Activated CD4-positive, alpha-beta T cell treated with anti-CD3 and anti-CD28 coated beads, Interleukin-10, Interleukin-2, amounts not matched to agents 100 ng/mL and 50 ng/mL, durations not matched to agents 16 hours and 8 hours (primary cell): Measurements from ENCODE around the gene SFXN2.
"Not testable (repeated sequence)": the region's sequence is repeated elsewhere in the genome, so short reads cannot be mapped to it uniquely, and the experiment has no call there.

Experiments used
- DNase-seq: peaks from one replicate; pipeline ENCODE4 v3.0.0-alpha.2; 2020

The SFXN2 gene

DNA sequence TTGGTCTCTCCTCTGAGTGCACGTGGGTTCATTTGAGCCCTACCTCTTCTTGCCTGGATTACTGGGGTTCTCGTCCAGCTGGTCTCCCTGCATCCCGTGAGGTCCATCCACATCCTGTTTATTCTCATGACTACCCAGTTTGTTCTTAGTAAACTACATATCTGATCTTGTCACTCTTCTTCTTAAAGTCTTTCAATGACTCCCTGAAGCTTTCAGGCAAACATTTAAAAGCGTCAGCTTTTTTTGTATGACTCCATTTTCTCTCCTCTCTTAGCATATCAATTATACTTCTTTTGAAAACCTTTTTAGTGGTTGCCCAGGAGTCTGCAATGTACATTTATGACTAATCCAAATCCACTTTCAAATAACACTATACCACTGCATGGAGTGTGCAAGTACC, 7.5 kb downstream of the SFXN2 start:
- DNase-seq = peak; percentile 29

DNA sequence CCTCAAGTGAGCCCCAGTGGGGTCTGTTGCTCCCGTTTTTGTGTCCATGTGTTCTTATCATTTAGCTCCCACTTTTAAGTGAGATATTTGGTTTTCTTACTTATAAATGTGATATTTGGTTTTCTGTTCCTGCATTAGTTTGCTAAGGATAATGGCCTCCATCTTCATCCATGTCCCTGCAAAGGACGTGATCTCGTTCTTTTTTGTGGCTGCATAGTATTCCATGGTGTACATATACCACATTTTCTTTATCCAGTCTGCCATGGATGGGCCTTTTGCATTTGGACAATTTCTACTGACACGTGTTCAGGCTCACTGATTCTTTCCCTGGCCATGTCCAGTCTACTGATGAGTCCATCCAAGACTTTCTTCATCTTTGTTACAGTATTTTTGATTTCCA, 9.6 kb downstream of the SFXN2 start:
- DNase-seq = no peak

DNA sequence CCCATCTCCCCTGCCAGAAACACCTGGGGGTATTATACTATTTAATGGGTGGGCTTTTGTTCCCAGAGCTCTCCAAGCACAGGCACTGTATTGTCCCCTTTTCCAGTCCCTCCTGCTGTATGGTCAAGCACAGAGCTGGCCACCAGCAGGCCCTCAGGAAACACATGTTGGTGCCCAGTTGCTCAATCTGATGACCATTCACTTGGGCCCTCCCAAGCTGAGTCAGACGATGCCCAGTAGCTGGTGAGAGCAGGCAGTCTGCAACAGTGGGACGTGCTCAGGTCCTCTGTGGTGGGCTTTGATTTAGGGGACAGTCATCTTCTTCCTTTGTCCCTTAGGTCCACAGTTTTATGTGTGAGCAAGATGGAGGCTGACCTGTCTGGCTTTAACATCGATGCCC, 11.8 kb downstream of the SFXN2 start:
- DNase-seq = no peak

DNA sequence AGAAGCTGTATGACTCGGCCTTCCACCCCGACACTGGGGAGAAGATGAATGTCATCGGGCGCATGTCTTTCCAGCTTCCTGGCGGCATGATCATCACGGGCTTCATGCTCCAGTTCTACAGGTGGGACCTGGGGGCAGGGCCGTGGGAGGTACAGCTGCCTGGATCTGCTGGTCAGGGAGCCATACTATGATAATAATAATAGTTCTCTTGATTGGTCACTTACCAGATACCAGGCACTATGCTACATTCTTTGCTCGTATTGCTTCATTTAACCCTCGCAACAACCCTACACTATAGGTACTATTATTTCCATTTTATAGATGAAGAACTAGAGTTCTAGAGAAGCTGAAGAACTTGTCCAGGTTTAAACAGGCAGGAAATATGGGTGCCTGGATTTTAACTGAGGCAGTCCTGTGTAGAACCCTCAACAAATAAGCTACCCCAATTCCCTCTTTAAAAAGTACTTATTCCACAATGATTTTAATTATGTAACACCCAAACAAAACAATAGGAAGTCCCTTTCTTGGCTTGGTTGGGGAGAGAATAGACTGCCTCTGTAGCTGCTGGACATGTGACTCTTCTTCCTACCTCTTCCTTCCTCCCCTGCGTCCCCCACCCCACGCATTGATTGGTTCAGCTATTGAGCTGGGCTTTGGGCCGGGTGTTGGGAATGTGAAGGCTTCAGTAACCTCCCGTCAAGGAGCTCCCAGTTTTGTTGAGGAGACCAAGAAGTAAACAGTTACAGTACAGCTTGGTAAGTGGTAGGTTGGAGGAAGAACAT, 12.8 kb downstream of the SFXN2 start:
- no peak for DNase-seq

DNA sequence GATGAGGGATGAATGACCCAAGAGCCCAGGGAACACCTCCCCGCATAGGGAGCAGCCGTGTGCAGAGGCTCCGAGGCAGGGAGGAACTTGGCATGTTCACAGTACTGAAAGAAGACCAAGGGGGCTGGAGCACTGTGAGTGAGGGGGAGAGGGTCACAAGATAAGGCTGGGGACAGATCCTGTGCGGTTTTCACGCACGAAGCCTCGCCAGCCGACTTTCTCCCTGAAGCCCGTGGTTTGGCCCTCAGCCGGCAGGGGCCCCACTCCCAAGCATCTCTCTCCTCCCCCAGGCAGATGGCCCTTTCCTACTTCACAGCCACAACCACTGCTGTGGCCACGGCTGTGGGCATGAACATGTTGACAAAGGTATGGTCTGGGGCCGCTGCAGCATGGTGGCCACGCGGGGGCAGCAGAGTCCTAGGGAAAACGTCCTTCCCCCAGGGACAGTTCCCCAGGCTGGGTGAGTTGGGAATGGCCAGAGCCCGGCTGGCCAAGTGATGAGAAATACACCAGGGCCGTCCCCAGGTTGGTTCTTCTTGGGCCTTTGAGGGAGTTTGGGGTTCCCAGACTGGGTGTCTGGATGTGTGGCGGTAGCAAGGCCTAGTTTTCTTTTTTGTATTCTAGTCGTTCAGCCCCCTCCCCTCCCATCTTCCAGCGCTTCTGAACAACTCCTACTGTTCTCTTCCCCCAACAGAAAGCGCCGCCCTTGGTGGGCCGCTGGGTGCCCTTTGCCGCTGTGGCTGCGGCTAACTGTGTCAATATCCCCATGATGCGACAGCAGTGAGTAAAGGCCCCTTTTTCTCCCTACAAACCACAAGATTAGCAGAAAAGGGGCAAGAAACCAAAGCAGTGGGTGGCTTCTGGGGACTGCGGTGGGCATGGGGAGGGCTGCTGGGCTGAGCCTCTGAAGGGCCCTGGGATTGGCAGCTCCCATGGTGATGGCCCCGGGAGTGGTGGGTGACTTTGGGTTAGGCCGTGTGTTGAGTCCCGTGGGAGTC, 14.9 kb downstream of the SFXN2 start:
- peak; percentile 62 for DNase-seq

DNA sequence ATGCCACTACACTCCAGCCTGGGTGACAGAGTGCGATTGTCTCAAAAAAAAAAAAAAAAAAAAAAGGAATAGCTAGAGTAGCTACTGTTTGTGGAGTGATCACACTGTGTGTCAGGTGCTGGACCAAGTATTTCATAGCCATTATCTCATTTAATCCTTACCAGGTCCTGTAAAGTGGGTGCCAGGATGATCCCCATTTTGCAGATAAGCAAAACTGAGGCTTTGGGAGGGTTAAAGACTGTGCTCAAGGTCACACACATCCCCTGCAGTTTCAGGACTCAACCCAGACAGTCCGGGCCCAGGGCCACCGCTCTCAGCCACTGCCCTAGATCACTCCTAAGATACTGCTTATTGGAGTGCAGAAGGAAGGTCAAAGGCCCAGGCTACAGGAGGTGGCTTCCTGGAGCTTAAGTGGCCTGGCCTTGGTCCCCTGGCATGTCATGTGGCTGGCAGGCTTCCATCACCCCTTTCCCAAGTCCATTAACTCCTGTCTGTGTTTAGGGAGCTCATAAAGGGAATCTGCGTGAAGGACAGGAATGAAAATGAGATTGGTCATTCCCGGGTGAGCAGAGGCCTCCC, 16.9 kb downstream of the SFXN2 start:
- DNase-seq = no peak

DNA sequence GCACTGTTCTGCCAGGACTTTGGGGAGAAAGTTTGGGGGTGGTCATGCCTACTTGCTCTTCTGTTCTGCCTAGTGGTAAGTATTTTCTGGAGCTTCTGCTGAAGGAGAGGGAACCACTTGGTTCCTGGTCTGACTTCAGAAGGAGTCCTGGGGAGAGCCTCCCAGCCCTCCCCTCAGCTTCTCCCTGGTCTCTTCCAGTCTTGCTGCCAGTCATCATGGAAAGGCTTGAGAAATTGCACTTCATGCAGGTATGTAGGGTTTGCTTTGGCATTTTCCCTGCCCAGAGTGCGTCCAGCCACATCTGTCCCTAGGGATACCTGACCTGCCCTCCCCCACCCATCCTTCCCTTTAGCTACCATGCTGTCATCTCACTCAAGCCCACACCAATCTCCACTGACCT, 18.2 kb downstream of the SFXN2 start:
- no peak for DNase-seq

DNA sequence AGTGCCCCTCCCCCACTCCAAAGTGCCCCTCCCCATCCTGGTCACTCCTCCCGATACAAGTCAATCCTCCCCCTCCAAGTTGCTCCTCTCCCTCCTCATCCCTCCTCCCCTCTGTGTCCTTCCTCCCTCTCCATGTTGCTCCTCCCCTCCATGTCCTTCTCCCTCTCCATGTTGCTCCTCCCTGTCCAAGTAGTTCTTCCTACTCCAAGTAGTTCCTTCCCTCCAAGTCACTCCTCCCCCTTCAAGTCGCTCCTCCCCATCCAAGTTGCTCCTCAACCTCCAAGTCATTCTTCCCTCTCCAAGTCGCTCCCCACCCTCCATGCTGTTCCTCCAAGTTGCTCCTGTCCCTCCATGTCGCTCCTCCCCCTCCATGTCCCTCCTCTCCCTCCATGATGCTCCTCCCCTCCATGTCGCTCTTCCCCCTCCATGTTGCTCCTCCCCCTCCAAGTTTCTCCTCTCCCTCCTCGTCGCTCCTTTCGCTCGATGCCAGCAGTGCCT, 20.7 kb downstream of the SFXN2 start:
- no peak for DNase-seq

DNA sequence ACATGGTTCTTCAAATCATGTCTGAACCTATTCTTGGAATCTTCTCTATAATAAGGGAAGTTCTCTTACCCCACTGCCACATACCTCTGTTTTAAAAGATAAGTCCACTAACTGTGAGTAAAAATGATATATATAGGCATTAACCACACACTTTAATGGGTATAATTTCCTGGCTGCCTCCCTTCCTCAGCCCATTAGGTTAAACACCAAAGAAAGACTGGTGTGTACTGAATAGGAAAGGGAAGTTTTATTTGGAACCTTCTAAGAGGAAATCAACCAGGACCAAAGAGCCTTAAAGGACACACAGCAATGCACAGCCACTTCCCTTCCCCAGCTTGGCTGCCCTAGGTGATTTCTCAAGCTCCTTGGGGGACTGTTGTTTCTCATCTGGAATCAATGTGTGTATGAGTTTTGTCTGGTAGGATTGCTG, 24.3 kb downstream of the SFXN2 start:
- no peak for DNase-seq

DNA sequence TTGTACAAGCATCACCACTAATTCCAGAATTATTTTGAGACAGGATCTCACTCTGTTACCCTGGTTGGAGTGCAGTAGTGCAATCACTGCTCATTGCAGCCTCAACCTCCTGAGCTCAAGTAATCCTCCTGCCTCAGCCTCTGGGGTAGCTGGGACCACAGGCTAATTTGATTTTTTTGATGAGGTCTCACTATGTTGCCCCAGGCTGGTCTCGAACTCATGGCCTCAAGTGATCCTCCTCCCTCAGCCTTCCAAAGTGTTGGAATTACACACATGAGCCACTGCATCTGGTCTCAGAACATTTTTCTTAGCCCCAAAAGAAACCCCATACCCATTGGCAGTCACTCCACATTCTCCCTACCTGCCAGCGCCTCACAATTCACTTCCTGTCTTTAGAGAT, 25.8 kb downstream of the SFXN2 start:
- no peak for DNase-seq

DNA sequence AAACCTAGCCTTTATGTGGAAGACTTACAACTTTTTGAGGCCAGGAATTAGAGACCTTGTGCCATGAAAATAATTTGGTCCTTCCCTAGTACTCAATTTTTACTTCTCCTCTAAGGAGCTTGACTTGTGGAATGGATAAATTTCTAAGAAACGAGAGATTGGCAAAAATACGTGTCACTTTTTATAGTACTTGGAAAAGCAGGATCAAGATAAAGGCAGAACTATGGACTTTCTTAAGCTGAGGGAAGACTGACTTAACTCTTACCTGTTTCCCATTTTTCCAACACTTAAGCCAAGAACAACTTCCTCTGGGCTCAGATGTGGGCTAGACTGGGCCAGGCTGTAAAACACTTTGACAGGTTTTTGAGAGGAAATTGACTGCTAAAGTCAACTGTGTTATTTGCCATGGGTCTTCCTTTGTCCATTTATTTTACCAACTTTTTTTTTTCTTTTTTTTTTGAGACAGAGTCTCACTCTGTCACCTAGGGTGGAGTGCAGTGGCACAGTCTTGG, 27.3 kb downstream of the SFXN2 start:
- no peak for DNase-seq

DNA sequence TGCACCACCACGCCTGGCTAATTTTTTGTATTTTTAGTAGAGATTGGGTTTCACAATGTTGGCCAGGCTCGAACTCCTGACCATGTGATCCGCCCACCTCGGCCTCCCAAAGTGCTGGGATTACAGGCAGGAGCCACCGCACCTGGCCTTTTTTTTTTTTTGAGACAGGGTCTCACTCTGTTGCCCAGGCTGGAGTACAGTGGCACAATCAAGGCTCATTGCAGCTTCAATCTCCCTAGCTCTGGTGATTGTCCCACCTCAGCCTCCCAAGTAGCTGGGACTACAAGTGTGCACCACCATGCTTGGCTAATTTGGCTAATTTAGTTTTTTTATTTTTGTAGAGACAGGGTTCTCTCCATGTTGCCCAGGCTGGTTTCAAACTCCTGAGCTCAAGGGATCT, 27.9 kb downstream of the SFXN2 start:
- DNase-seq = not testable (repeated sequence)

DNA sequence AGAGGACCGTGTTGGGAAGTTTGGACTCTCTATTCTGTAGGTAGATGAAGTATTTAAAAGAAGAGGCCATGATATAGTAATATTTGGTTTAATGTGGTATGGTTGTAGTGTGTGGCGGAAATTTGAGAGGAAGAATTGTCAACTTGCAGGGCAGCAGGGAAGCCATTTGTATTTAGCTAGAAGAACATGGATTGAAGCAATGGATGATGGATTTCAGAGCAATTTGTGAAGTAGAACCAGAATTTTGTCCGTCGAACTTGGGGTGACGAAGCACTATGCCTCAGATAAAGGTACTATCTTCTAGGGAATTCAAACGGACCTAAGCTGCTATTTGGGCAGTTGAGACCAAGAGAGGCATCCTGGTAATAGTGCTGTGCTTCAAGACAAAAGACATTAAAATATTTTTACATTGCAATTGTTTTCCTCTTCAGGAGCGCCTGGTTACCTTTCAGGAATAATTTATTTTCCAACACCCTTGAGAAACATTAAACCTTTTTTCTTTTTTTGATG, 28.7 kb downstream of the SFXN2 start:
- DNase-seq = peak; percentile 10

DNA sequence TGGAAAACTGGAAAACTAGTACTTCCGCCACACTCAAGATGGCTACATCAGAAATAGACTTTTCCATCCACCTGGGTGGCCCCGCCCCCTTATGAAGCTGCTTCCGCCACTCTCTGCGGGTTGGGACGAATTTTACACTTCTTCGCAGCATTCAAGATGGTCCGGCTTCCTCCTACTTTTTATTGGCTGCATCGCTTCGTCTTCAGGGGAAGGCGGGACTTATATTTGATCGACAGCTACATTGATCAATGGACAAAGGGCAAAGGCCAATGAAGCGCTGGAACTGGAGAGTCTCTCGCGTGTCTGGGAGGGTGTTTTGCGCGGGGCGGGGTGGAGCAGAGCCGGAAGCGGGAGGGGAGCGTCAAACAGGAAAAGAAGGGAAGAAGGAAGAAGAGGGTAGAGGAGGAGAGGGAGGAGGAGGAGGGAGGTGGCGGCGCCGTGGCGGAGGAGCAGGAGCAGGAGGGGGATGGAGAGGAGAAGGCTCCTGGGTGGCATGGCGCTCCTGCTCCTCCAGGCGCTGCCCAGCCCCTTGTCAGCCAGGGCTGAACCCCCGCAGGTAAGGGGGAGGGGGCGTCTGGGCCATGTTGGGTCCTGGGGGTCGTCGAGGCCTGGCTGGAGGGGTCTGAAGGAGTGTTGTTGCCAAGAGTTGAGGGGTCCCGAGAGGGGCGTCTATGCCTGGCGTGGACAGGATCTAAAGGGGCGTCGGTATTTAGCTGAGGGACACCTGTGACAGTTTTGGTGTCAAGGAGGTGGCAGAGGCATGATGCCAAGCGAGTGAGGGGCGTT, 29.3 kb downstream of the SFXN2 start, which contains the start of gene WBP1L:
Gene WBP1L, plus strand, starts transcription at position 361 of the 786 bp plus-strand sequence. Its CDS starts 106 bp downstream, at position 467.
- DNase-seq = peak; percentile 99

DNA sequence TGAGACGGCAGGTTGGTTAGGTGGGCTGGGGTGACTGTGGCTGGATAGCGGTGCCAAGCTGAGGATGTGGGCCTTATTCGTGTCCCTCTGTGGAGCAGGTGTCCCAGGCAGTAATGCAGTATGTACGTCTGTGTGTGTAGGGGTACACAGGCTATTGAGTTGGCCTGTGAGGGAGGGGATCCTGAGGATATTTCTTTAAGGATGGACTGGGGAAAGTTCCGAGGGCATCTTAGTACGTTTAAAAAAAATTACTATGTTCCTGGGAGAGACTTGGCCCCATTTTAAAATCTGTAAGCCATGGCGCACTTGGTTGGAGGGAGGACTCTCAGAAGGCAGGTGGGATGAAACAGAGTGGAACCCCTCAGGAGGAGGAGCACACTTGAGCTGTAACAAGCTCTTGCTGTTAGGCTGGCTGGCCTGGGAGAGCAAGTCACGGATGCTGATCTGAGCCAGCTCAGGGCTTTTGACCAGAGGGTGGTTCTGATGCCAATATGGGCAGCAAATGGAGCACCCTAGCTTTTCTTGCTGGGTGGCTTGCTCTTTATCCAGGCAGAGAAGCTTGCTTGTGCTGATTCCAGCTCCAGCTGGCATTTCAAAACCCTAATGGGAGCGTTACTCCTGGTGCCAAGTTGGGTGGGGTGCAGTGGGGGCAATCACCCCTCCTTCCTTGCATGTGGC, 30.1 kb downstream of the SFXN2 start:
- DNase-seq = peak; percentile 22

DNA sequence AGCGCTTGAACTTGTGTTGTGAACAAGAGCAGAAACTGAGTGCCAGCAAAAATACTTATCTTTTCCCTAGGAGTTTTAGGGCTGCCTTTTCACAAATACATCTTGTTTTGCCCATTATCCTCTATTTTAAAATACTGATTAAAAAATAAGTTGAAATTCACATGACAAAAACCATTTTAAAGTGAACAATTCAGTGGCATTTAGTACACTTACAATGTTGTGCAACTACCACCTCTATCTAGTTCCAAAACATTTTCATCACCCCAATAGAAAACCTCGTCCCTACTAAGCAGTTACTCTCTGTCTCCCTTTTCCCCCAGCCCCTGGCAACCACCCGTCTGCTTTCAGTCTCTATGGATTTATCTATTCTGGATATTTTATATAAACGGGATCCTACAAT, 30.7 kb downstream of the SFXN2 start:
- DNase-seq = no peak

DNA sequence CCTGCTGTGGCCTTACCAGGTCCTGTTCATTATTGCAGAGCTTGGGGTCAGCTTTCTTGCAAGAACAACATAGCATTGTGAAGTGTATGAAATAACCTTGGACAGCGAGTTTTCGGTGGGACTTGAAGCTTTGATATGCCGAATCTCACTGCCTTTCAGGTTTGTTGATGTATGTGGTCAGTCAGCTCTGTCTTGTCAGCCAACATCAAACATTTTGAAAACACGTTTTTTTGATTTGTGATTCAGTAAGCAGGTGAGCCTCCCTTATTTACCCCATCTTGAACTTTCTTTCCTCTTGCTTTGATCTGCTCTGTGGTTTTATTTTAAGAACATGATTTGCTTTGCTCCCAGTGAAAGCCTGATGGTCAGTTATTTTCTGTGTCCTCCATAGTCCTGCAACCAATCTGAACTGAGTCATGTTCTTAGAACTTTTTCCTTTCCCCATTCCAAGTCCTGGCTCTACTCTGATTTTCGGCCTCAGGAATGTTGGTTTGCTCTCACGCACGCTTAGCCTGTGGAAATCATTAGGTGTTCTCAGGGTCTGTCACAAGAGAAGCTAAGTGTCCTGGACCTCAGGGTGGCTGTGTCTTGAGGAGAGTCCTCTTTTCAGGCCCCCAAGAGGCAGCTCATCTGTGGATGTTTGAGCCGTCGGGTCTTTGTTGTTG, 38.0 kb downstream of the SFXN2 start:
- DNase-seq = no peak

DNA sequence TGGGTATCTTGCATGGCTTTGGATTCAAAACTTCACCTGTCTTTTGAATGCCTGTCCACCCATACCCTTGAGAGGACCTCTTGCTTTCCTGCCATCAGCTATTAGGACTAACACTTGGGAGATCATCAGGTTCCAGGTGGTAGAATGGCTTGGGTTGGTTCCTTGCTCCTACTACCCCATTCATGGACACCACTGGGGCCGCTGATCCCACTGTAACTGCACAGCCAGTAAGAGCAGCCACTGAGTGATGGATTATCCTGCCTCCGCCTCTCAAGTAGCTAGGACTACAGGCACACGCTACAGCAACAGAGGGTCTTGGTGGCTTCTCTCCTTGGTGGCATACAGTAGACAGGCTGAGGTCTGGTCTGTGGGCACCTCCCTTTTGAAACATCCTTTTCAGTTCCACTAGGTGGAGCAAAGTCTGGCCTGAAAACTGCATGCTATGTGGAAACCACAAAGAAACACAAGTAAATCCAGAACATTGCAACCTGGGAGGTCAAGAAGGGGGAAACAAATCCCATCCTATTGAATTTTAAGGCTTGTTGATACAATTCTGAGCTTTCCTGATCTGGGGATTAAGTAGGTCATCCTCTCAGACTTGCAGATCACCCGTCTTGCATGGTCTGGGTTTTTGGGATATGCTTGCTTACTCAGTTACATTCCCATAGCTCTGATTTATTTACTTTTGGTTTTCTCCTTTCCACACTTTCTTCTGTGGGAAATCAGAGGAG, 38.7 kb downstream of the SFXN2 start:
- peak; percentile 39 for DNase-seq

DNA sequence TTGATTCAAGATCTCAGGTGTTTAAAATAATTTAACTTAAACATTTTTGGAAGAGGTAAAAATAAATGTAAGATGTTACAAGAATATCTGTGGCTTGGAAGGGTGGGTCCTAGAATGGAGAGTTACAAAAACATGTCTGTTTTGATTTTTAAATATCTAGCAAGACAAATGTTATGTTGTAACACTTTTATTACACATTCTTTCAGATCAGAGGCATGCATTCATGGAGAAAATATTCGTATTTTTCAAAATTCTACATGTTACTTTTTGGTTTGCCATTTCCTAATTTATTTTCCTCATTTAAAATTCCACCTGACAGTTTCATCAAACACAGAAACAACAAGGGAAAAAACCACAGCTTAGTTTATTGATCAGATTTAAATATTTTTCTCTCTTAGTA, 39.3 kb downstream of the SFXN2 start:
- DNase-seq = no peak

DNA sequence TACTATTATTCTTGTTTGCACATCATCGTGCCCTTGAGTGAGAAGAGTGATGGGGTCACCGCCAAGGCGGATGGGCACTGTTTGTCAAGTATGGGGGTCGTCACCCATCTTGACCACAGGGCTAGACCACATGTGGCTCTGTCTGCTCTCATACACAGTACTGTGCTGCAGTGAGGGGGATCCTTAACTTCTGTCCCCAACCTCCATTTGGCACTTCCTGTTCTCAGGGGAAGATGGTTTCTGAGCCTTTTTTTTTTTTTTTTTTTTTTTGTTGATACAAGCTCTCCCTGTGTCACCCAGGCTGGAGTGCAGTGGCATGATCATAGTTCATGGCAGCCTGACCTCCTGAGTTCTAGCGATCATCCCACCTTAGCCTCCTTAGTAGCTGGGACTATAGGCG, 42.9 kb downstream of the SFXN2 start:
- DNase-seq = no peak
